Large intestine (tissue), 3 donors: ENCODE results near the gene TKT. TPM values are rescaled to one million over a fixed set of nuclear protein-coding genes. Genes with fewer than 3 reads are reported as not detected.
"Not testable (repeated sequence)": the region's sequence is repeated elsewhere in the genome, so short reads cannot be mapped to it uniquely, and the experiment has no call there.

Experiments
- DNase-seq, 2 donors: peaks; one replicate each; pipeline versions ENCODE4 v3.0.0 to v3.0.0-alpha.2; 2013
- H3K27ac ChIP-seq: one replicate; pipeline ENCODE4 v1.5.1; 2013; ENCODE audit warnings: low read length
- H3K27me3 ChIP-seq: 2 replicates; pipeline ENCODE4 v1.6.1; 2013; ENCODE audit warnings: low read length; ENCODE audit not compliant: control insufficient read depth, insufficient read depth
- H3K36me3 ChIP-seq: 2 replicates; pipeline ENCODE4 v1.6.1; 2013; ENCODE audit warnings: low read length; ENCODE audit not compliant: control insufficient read depth, insufficient read depth
- H3K4me1 ChIP-seq: one replicate; pipeline ENCODE4 v1.6.1; 2013; ENCODE audit warnings: low read length; ENCODE audit not compliant: control insufficient read depth, insufficient read depth
- H3K4me3 ChIP-seq: one replicate; pipeline ENCODE4 v1.5.1; 2013; ENCODE audit warnings: low read length
- H3K9me3 ChIP-seq: one replicate; pipeline ENCODE4 v1.6.1; 2013; ENCODE audit warnings: mild to moderate bottlenecking, low read depth, low read length, moderate library complexity; ENCODE audit not compliant: control insufficient read depth
- WGBS: methylation state at CpG from one replicate; pipeline ENCODE4 v1.1.5; 2013; ENCODE audit warnings: low lambda C conversion rate; ENCODE audit not compliant: insufficient coverage; 5-methylcytosine and 5-hydroxymethylcytosine counted together
- polyA plus RNA-seq: library from polyadenylated mRNA; unstranded; fragments of 120-200 nt; gene quantifications from one replicate; pipeline ENCODE4 v1.2.1, GENCODE V29; 2013

The TKT gene
- polyA plus RNA-seq, 1 donor, result 187 TPM

DNA sequence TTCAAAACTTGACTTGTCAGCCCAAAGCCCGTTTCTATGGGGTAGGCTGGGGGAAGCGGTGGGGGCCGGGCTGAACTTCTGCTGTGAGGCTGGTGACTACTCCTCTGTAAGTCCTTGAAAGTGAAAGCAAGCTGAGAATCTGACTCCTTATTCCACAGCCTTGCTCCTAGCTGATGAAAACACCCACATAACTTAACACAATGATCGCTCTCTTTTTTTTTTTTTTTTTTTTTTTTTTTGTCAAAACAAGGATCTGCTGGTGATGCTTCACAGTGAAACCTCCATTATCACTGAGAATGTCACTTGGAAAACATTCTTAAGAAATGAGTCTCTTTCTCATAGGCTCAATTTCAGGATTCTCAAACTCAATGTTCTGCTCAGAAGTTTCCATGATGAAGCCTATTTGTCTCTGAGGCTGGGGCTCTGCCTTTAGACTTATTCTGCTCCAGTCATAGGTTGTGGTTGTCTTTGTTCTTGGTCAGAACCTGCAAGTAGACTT, 31.4 kb upstream of the TKT start:
- Histone ChIP-seq H3K36me3 (peaks cover 55% of the 10 kb centered on the region), H3K4me1 (no peaks in the 10 kb centered on the region), H3K27ac (no peak overlapping the region), H3K27me3 (no peaks in the 10 kb centered on the region), H3K4me3 (no peak overlapping the region), H3K9me3 (no peaks in the 10 kb centered on the region)
- DNase-seq, result no peak
- WGBS, result no CpG with 5 or more reads among the region's 4 CpGs

DNA sequence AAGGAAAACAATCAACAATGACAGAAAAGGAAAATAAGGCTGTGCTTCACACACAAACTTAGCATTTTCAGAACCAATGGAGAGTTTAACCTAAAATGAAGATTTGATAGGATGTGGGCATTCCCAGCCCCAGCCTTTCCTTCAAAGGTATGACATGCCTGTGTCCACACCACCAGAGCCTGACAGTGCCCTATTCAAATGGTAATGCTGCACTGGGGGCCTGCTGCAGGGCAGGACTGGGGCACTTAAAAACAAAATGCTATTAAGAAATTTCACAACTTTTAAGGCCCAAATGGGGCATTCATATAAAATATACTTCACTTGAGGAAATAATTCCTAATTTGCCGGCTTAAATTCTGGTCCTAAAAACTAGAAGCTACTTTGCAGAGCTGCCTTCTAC, 30.9 kb upstream of the TKT start:
- no peak overlapping the region for H3K27ac ChIP-seq
- no peaks in the 10 kb centered on the region for H3K9me3 ChIP-seq
- H3K4me1 ChIP-seq, result no peaks in the 10 kb centered on the region
- H3K4me3 ChIP-seq, result no peak overlapping the region
- peaks cover 51% of the 10 kb centered on the region for H3K36me3 ChIP-seq
- DNase-seq, result no peak
- WGBS, result no CpG with 5 or more reads among the region's 1 CpG
- no peaks in the 10 kb centered on the region for H3K27me3 ChIP-seq

DNA sequence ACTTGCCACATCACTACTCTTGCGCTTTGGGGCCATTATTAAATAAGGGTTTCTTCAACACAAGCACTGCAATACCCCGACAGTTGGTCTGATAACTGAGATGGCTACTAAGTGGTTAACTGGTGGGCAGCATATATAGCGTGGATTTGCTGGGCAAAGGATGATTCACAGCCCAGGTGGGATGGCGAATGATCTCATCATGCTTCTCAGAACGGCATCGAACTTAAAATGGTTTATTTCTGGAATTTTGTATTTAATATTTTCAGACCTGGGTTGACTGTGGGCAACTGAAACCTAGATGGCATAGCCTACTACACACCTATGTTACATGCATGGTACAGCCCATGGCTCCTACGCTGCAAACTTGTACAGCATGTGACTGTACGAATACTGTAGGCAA, 26.8 kb upstream of the TKT start:
- Histone ChIP-seq H3K27ac (no peak overlapping the region), H3K9me3 (no peaks in the 10 kb centered on the region), H3K4me1 (no peaks in the 10 kb centered on the region), H3K27me3 (no peaks in the 10 kb centered on the region), H3K4me3 (no peak overlapping the region), H3K36me3 (peaks cover 27% of the 10 kb centered on the region)
- WGBS, result no CpG with 5 or more reads among the region's 8 CpGs
- no peak for DNase-seq

DNA sequence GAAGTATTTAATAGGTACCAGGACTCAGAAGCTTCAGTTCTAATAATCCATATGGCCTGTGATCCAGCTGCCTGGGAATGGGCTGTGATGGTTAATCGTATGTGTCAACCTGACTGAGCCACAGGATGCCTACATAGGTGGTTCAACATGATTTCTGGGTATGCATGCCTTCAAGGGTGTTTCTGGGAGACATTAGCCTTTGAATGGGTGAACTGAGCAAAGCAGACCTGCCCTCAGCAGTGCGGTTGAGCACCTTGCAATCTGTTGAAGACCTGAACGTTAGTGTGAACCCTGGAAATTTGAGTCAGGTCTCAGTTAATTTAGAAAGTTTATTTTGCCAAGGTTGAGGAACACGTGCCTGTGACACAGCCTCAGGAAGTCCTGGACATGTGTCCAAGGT, 22.8 kb upstream of the TKT start:
- Histone ChIP-seq H3K27ac (no peak overlapping the region), H3K9me3 (no peaks in the 10 kb centered on the region), H3K36me3 (no peaks in the 10 kb centered on the region), H3K4me3 (no peak overlapping the region), H3K27me3 (no peaks in the 10 kb centered on the region), H3K4me1 (no peaks in the 10 kb centered on the region)
- WGBS, result no CpG with 5 or more reads among the region's 4 CpGs
- no peak for DNase-seq

DNA sequence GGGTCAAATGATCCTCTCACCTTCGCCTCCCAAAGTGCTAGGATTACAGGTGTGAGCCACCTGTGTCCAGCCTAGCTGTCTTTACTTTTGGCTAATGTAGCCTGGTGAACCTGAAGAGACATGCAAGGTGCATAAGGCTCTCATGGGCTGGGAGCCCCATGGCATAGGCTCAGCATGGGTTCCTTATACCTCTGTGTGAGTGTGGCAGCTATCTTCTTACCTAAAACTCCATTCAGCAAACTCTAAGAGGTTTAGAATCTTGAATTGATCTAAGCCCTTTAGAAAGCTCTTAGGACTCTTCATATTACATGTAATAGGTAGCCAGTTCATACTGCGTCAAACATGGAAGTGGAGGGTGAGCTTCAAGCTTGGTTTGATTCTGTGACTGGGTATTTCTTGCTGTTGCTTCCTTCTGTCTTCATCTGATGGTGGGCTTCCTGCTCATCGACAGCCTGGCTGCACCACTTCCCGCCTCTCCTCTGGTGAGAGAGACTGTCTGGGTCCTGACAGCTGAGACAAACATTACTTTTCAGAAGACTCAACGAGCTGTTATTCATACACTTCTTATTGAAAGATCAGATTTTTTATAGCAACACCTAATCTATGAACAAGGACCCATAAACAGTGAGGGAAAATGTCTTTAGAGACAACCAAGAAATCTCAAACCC, 19.2 kb upstream of the TKT start:
- no peak for DNase-seq
- no CpG with 5 or more reads among the region's 5 CpGs for WGBS
- H3K4me3 ChIP-seq, result no peak overlapping the region
- no peaks in the 10 kb centered on the region for H3K36me3 ChIP-seq
- peaks cover 2% of the 10 kb centered on the region for H3K4me1 ChIP-seq
- no peaks in the 10 kb centered on the region for H3K27me3 ChIP-seq
- H3K27ac ChIP-seq, result no peak overlapping the region
- no peaks in the 10 kb centered on the region for H3K9me3 ChIP-seq

DNA sequence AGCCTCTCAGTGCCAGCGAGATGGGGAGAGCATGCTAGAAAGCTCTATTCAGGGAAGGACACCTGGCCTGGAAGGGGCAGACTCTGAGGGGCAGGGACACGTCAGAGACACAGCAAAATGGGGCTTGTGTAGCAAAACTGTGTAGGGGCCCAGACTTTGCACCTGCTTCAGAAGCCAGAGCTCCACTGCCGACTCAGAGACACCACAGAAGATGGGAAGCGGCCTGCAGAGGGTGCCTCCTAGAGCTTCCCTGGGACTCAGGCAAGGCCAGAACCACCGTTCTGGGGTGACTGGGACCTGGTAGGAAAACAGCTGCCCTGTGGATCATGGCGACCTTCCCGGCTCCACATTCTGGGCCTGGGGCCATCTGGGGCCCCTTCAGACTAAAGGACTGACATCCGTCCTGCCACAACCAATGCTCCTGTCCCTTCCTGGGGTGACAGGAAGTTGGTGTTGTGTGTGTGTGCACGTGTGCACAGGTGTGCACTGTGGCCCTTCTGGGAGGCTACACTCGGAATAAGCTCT, 17.4 kb upstream of the TKT start:
- Histone ChIP-seq H3K27me3 (no peaks in the 10 kb centered on the region), H3K36me3 (no peaks in the 10 kb centered on the region), H3K4me1 (peaks cover 8% of the 10 kb centered on the region), H3K27ac (no peak overlapping the region), H3K4me3 (no peak overlapping the region), H3K9me3 (no peaks in the 10 kb centered on the region)
- no peak for DNase-seq
- WGBS, result no CpG with 5 or more reads among the region's 10 CpGs

DNA sequence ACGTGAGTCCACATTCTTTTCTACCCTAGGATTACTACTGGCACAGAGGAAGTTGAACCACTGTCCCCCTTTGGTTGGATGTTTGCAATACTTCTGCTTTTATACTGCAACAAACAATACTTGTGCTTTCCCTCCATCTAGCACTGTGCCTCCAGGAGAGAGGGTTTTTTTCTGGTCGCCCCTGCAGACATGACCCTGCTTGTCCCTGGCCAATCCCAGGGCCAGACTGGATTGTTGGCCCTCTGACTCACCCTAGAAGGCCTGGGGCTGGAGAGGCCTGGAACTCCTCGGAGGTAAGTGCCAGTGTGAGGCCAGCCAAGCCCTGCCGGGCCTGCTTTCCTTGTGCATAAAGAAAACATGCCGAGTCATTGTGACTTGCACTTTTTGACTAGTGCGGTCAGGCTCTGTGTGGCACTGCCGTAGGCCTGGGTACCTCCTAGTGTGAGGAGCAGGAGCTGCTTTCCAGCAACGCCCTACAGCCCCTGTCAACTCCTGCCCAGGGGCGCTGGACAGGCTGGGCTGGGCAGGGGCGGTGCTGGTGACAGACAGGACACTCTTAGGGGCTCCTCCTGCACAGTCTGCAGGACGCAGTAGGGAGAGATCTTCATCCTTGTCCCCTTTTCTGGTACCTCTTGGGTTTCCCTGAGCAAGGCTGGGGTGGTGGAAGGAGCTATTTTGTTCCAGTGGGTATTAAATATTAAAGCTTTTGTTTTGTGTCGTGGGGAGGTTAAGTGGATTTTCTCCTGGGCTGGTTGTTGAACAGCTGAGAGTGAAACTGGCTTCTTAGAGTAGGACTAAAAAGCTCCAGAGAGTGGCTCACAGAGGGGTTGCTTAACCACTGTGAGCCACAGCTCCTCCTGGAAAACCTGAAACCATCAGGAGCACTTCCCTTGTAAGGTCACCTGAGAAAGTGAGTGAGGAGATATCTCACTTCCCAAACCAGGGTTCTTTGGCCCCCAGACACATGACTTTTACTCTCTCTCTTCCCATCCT, 14.4 kb upstream of the TKT start:
- Histone ChIP-seq H3K36me3 (no peaks in the 10 kb centered on the region), H3K27ac (no peak overlapping the region), H3K27me3 (no peaks in the 10 kb centered on the region), H3K9me3 (no peaks in the 10 kb centered on the region), H3K4me1 (peaks cover 8% of the 10 kb centered on the region), H3K4me3 (no peak overlapping the region)
- WGBS, result no CpG with 5 or more reads among the region's 12 CpGs
- DNase-seq, result peak; percentile 68 to 81

DNA sequence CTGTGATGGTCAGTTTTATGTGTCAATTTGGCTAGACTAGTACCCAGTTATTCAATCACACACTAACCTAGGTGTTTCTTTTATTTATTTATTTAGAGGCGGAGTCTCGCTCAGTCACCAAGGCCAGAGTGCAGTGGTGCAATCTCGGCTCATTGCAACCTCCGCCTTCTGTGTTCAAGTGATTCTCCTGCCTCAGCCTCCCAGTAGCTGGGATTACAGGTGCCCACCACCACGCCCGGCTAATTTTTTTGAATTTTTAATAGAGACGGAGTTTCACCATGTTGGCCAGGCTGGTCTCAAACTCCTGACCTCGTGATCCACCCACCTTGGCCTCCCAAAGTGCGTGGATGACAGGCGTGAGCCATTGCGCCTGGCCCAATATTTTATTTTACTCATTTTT, 13.4 kb upstream of the TKT start:
- not testable (repeated sequence) for H3K4me1 ChIP-seq

DNA sequence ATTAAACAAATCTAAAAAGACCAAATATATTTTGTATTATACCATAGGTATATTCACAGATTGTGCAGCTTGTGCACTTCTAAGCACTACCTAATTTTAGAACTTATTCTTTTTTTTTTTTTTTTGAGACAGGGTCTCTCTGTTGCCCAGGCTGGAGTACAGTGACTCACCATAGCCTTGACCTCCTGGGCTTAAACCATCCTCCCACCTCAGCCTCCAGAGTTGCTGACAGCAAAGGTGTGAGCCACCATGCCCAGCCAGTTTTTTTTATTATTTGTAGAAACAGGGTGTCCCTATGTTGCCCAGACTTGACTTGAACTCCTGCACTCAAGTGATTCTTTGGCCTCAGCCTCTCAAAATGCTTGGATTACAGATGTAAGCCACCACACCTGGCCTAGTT, 11.9 kb upstream of the TKT start:
- DNase-seq, result no peak
- H3K4me1 ChIP-seq, result peaks cover 8% of the 10 kb centered on the region
- H3K36me3 ChIP-seq, result no peaks in the 10 kb centered on the region
- no peak overlapping the region for H3K4me3 ChIP-seq
- no peak overlapping the region for H3K27ac ChIP-seq
- no peaks in the 10 kb centered on the region for H3K9me3 ChIP-seq
- H3K27me3 ChIP-seq, result no peaks in the 10 kb centered on the region

More for the DNA sequence above, 13.4 kb upstream of the TKT start:
- no CpG with 5 or more reads among the region's 11 CpGs for WGBS
- H3K27ac ChIP-seq, DNase-seq, H3K27me3 ChIP-seq, H3K36me3 ChIP-seq, H3K9me3 ChIP-seq, H3K4me3 ChIP-seq: not testable (repeated sequence)

DNA sequence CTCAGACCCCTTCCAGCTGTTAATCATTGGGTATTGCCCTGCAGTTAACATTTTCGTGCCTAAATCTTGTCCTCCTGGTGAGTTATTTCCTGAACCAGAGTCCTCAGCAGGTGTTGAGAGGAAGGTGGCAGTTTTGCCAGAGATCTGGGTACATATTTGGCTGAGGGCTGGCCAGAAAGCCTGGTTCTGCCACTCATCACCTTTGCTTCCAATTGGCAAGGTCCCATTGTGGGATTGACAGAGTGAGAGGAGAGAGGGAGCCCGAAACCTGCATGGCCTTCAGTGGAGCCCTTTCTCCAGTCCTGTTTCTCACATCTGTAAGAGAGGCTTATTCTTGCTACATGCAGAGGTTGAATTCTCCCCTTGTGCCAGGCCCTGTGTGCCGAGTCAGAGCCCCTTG, 8.9 kb upstream of the TKT start:
- Histone ChIP-seq H3K9me3 (no peaks in the 10 kb centered on the region), H3K4me3 (no peak overlapping the region), H3K27ac (no peak overlapping the region), H3K36me3 (no peaks in the 10 kb centered on the region), H3K4me1 (peaks cover 2% of the 10 kb centered on the region), H3K27me3 (no peaks in the 10 kb centered on the region)
- DNase-seq, result no peak
- no CpG with 5 or more reads among the region's 3 CpGs for WGBS
